Ectodermal cell (in vitro differentiated cells): ENCODE measurements around the gene KCNK6.

Experiments
- H3K27ac ChIP-seq: 2 replicates; pipeline ENCODE4 v1.7.0; 2013; ENCODE audit warnings: mild to moderate bottlenecking, low read depth, low read length; ENCODE audit not compliant: insufficient read depth, poor library complexity, severe bottlenecking
- H3K27me3 ChIP-seq: 2 replicates; pipeline ENCODE4 v1.7.0; 2013; ENCODE audit warnings: mild to moderate bottlenecking, low read length; ENCODE audit not compliant: insufficient read depth, control insufficient read depth, poor library complexity, severe bottlenecking
- H3K36me3 ChIP-seq: one replicate; pipeline ENCODE4 v1.7.0; 2013; ENCODE audit warnings: low read length; ENCODE audit not compliant: control insufficient read depth, insufficient read depth
- H3K4me1 ChIP-seq: one replicate; pipeline ENCODE4 v1.7.0; 2013; ENCODE audit warnings: low read length; ENCODE audit not compliant: control insufficient read depth, insufficient read depth
- H3K4me3 ChIP-seq: 2 replicates; pipeline ENCODE4 v1.7.0; 2013; ENCODE audit warnings: low read depth, low read length, control low read depth; ENCODE audit not compliant: insufficient read depth
- H3K9me3 ChIP-seq: 2 replicates; pipeline ENCODE4 v1.7.0; 2013; ENCODE audit warnings: mild to moderate bottlenecking, low read length, moderate library complexity; ENCODE audit not compliant: control insufficient read depth
- WGBS, 2 experiments: methylation state at CpG; one replicate each; pipeline ENCODE4 v1.1.7; 2013; ENCODE audit warnings: missing lambda C conversion rate in 2 of 2; 5-methylcytosine and 5-hydroxymethylcytosine counted together

Gene KCNK6

GRCh38 chr19:38294090-38294489, 25.6 kb upstream of the KCNK6 start:
- 91 to 92% methylated on average over 8 of the region's 8 CpGs for WGBS, 2 experiments
- H3K27me3 ChIP-seq: no peaks in the 10 kb centered on the region
- H3K27ac ChIP-seq: no peak overlapping the region
- no peaks in the 10 kb centered on the region for H3K36me3 ChIP-seq
- no peaks in the 10 kb centered on the region for H3K9me3 ChIP-seq
- H3K4me3 ChIP-seq: no peak overlapping the region
- no peaks in the 10 kb centered on the region for H3K4me1 ChIP-seq

GRCh38 chr19:38298821-38299680, 20.6 kb upstream of the KCNK6 start:
- 92% methylated on average over 11 of the region's 11 CpGs for WGBS, 2 experiments
- Histone ChIP-seq H3K27me3 (no peaks in the 10 kb centered on the region), H3K4me1 (peaks cover under 1% of the 10 kb centered on the region), H3K4me3 (no peak overlapping the region), H3K36me3 (no peaks in the 10 kb centered on the region), H3K27ac (no peak overlapping the region), H3K9me3 (no peaks in the 10 kb centered on the region)

- Histone ChIP-seq H3K27me3 (no peaks in the 10 kb centered on the region), H3K36me3 (peaks cover 14% of the 10 kb centered on the region), H3K4me3 (no peak within 1 kb of the TSS), H3K4me1 (peaks cover 9% of the 10 kb centered on the region), H3K27ac (no peak within 1 kb of the TSS), H3K9me3 (no peaks in the 10 kb centered on the region)
- 87% methylated on average over 28 of the region's 28 CpGs for WGBS, 2 experiments
Observed at GRCh38 chr19:38303517-38304351, 15.9 kb upstream of the KCNK6 start, which contains the start of gene C19orf33. Gene C19orf33, plus strand, starts transcription at chr19:38304251. Its CDS starts 11 bp downstream, at chr19:38304262.

GRCh38 chr19:38304352-38304865, 15.2 kb upstream of the KCNK6 start:
- no peaks in the 10 kb centered on the region for H3K27me3 ChIP-seq
- H3K36me3 ChIP-seq: peaks cover 14% of the 10 kb centered on the region
- H3K4me3 ChIP-seq: no peak overlapping the region
- peaks cover 9% of the 10 kb centered on the region for H3K4me1 ChIP-seq
- no peak overlapping the region for H3K27ac ChIP-seq
- no peaks in the 10 kb centered on the region for H3K9me3 ChIP-seq
- WGBS, 2 experiments: 81 to 84% methylated on average over 27 of the region's 27 CpGs

GRCh38 chr19:38304866-38305429, 14.7 kb upstream of the KCNK6 start:
- H3K27me3 ChIP-seq: no peaks in the 10 kb centered on the region
- H3K9me3 ChIP-seq: no peaks in the 10 kb centered on the region
- peaks cover 9% of the 10 kb centered on the region for H3K4me1 ChIP-seq
- peaks cover 14% of the 10 kb centered on the region for H3K36me3 ChIP-seq
- H3K27ac ChIP-seq: no peak overlapping the region
- 31 to 35% methylated on average over 29 of the region's 29 CpGs for WGBS, 2 experiments
- H3K4me3 ChIP-seq: no peak overlapping the region

- Histone ChIP-seq H3K4me1 (peaks cover 9% of the 10 kb centered on the region), H3K9me3 (no peaks in the 10 kb centered on the region), H3K36me3 (peaks cover 14% of the 10 kb centered on the region), H3K27me3 (no peaks in the 10 kb centered on the region), H3K27ac (no peak overlapping the region), H3K4me3 (no peak overlapping the region)
- 90 to 98% methylated on average over 3 of the region's 3 CpGs for WGBS, 2 experiments
Observed at GRCh38 chr19:38306236-38306635, 13.4 kb upstream of the KCNK6 start.

- H3K27me3 ChIP-seq: no peaks in the 10 kb centered on the region
- H3K36me3 ChIP-seq: peaks cover 14% of the 10 kb centered on the region
- H3K27ac ChIP-seq: no peak overlapping the region
- 92 to 95% methylated on average over 4 of the region's 4 CpGs for WGBS, 2 experiments
- H3K9me3 ChIP-seq: no peaks in the 10 kb centered on the region
- no peak overlapping the region for H3K4me3 ChIP-seq
- H3K4me1 ChIP-seq: peaks cover 9% of the 10 kb centered on the region
Observed at GRCh38 chr19:38307076-38307475, 12.6 kb upstream of the KCNK6 start.

- WGBS, 2 experiments: 95% methylated on average over 8 of the region's 8 CpGs
- H3K27ac ChIP-seq: no peak overlapping the region
- H3K36me3 ChIP-seq: peaks cover 14% of the 10 kb centered on the region
- H3K9me3 ChIP-seq: no peaks in the 10 kb centered on the region
- no peak overlapping the region for H3K4me3 ChIP-seq
- peaks cover 9% of the 10 kb centered on the region for H3K4me1 ChIP-seq
- no peaks in the 10 kb centered on the region for H3K27me3 ChIP-seq
Observed at GRCh38 chr19:38307597-38307996, 12.0 kb upstream of the KCNK6 start.

- WGBS, 2 experiments: 96% methylated on average over 12 of the region's 12 CpGs
- no peak overlapping the region for H3K4me3 ChIP-seq
- H3K27ac ChIP-seq: no peak overlapping the region
- H3K4me1 ChIP-seq: peaks cover 9% of the 10 kb centered on the region
- no peaks in the 10 kb centered on the region for H3K27me3 ChIP-seq
- H3K9me3 ChIP-seq: no peaks in the 10 kb centered on the region
- H3K36me3 ChIP-seq: peaks cover 14% of the 10 kb centered on the region
Observed at GRCh38 chr19:38308006-38308766, 11.5 kb upstream of the KCNK6 start.
